GM23338 (cell line): ENCODE results near the gene IL5RA. TPM values are rescaled to one million over a fixed set of nuclear protein-coding genes. Genes with fewer than 3 reads are reported as not detected.

Experiments used
- CTCF ChIP-seq, 2 experiments: fragments of 200-600 bp in 1 of 2; sonication (generic) in 1 of 2; conservative IDR thresholded peaks; 2 replicates each; pipeline versions ENCODE4 v1.5.1 to v1.6.1; 2016 to 2017; ENCODE audit warnings: antibody characterized with exemption in 2 of 2, low read depth in 2 of 2, mild to moderate bottlenecking in 2 of 2, moderate library complexity in 1 of 2
- ETS1 ChIP-seq: IDR thresholded peaks from 2 replicates; pipeline ENCODE4 v1.6.1; 2016; ENCODE audit warnings: antibody characterized with exemption
- ZNF462 ChIP-seq: fragments of 250-450 bp; sonication (Bioruptor Pico); IDR thresholded peaks from 2 replicates; pipeline ENCODE4 v1.5.0; 2020; ENCODE audit warnings: mild to moderate bottlenecking, moderate library complexity
- polyA plus RNA-seq: library from polyadenylated mRNA; unstranded; fragments of >200 nt; fragmentation: Nextera tagmentation; extraction: Ambion mirVana; gene quantifications from 2 replicates; pipeline ENCODE4 v1.2.1, GENCODE V29; 2016
- total RNA-seq: library from RNA; depleted of rRNA; stranded (reverse); fragments of >200 nt; shearing (Covaris generic); gene quantifications from 2 replicates; pipeline ENCODE4 v1.2.3, GENCODE V29; 2014

The IL5RA gene
- total and polyA plus RNA-seq, 2 experiments from 2014 or later, result 0.31 TPM; not detected in 1

GRCh38 chr3:3127432-3128010 lies 17.3 kb upstream of the IL5RA start (continued):
- no peak for TF ChIP-seq ZNF462 (CRISPR knock-in tag)
- no peak for TF ChIP-seq CTCF (conservative IDR thresholded peaks at IDR 0.05; ENCODE audit: low read depth in 2 of 2)
- TF ChIP-seq ETS1, result no peak
